K562 (cell line): ENCODE results near the gene TUBB2A. TPM values are rescaled to one million over a fixed set of nuclear protein-coding genes. Genes with fewer than 3 reads are reported as not detected.

Source experiments
- CBFA2T3 ChIP-seq: fragments of 450-650 bp; IDR thresholded peaks from 2 replicates; pipeline ENCODE4 v1.6.1; 2017
- CBX2 ChIP-seq: fragments of 200-600 bp; sonication (generic); IDR thresholded peaks from one replicate; pipeline ENCODE4 v1.6.1; 2012; ENCODE audit warnings: mild to moderate bottlenecking, low read length, inconsistent platforms; ENCODE audit not compliant: insufficient read depth, poor library complexity, severe bottlenecking
- CEBPZ ChIP-seq: fragments of 150-350 bp; IDR thresholded peaks from 2 replicates; pipeline ENCODE4 v1.6.1; 2014; ENCODE audit warnings: low read depth, mild to moderate bottlenecking, low read length, borderline replicate concordance
- GATAD2B ChIP-seq: fragments of 450-650 bp; IDR thresholded peaks from 2 replicates; pipeline ENCODE4 v1.6.1; 2017; ENCODE audit warnings: mild to moderate bottlenecking, borderline replicate concordance
- HBP1 ChIP-seq: fragments of 450-650 bp; formaldehyde crosslinking; IDR thresholded peaks from 2 replicates; pipeline ENCODE4 v1.4.0; 2022; ENCODE audit warnings: missing genetic modification characterization
- KHSRP ChIP-seq: fragments of 450-650 bp; IDR thresholded peaks from 2 replicates; pipeline ENCODE4 v1.6.1; 2017
- MXD1 ChIP-seq: fragments of 250-450 bp; sonication (Bioruptor Pico); IDR thresholded peaks from 2 replicates; pipeline ENCODE4 v1.8.0; 2021; ENCODE audit warnings: borderline replicate concordance, mild to moderate bottlenecking, moderate library complexity; ENCODE audit not compliant: poor library complexity, severe bottlenecking
- NFATC3 ChIP-seq: fragments of 450-650 bp; IDR thresholded peaks from 2 replicates; pipeline ENCODE4 v1.6.1; 2017; ENCODE audit warnings: mild to moderate bottlenecking
- POU5F1 ChIP-seq: fragments of 150-350 bp; IDR thresholded peaks from 2 replicates; pipeline ENCODE4 v1.6.1; 2014; ENCODE audit warnings: borderline replicate concordance, low read length, low read depth, mild to moderate bottlenecking; ENCODE audit not compliant: partially characterized antibody
- SIN3A ChIP-seq, 2 experiments: fragments of 150-350 bp in 1 of 2; IDR thresholded peaks; 2 replicates each; pipeline ENCODE4 v1.6.1; 2011 to 2016; ENCODE audit warnings: borderline replicate concordance in 2 of 2, low read depth in 2 of 2, low read length in 2 of 2, mild to moderate bottlenecking in 2 of 2, moderate library complexity in 2 of 2; ENCODE audit not compliant: control insufficient read depth in 1 of 2
- SMAD1 ChIP-seq: fragments of 150-350 bp; IDR thresholded peaks from 2 replicates; pipeline ENCODE4 v1.6.1; 2014; ENCODE audit warnings: low read length, low read depth; ENCODE audit not compliant: partially characterized antibody
- SMAD2 ChIP-seq: fragments of 150-350 bp; IDR thresholded peaks from 2 replicates; pipeline ENCODE4 v1.6.1; 2014; ENCODE audit warnings: low read depth, mild to moderate bottlenecking, low read length
- SREBF2 ChIP-seq: sonication (generic); formaldehyde crosslinking; IDR thresholded peaks from 2 replicates; pipeline ENCODE4 v1.4.0; 2020; ENCODE audit warnings: mild to moderate bottlenecking, missing genetic modification reagents
- SRF ChIP-seq, 2 experiments: fragments of 250-450, 450-650 bp in 1 of 2; sonication (Bioruptor Pico) in 1 of 2; sonication (generic) in 1 of 2; formaldehyde crosslinking; IDR thresholded peaks; 2 replicates each; pipeline versions ENCODE4 v1.5.0 to v1.5.1; 2020 to 2022; ENCODE audit warnings: mild to moderate bottlenecking in 1 of 2, missing genetic modification reagents in 1 of 2
- TAF9B ChIP-seq: fragments of 450-650 bp; IDR thresholded peaks from 2 replicates; pipeline ENCODE4 v1.6.1; 2018; ENCODE audit warnings: mild to moderate bottlenecking; ENCODE audit not compliant: partially characterized antibody
- ZNF175 ChIP-seq: fragments of 200-800 bp; sonication (Bioruptor generic); IDR thresholded peaks from 2 replicates; pipeline ENCODE4 v1.6.1; 2016; ENCODE audit warnings: low read depth, mild to moderate bottlenecking, missing genetic modification characterization, missing compliant biosample characterization
- ZNF224 ChIP-seq: sonication (generic); formaldehyde crosslinking; IDR thresholded peaks from 2 replicates; pipeline ENCODE4 v1.8.0; 2022; ENCODE audit warnings: mild to moderate bottlenecking, missing genetic modification reagents
- ZNF586 ChIP-seq: fragments of 450-650 bp; formaldehyde crosslinking; conservative IDR thresholded peaks from 2 replicates; pipeline ENCODE4 v1.4.0; 2020; ENCODE audit warnings: mild to moderate bottlenecking, moderate library complexity
- polyA plus RNA-seq, 8 experiments: library from polyadenylated mRNA; depleted of rRNA in 4 of 8; stranded (reverse) in 5 of 8; unstranded in 3 of 8; fragments of >200 nt; fragmentation: Nextera tagmentation in 2 of 8; fragmentation: Illumina TruSeq in 1 of 8; extraction: Ambion mirVana in 2 of 8; extraction: Trizol in 1 of 8; gene quantifications; 2 replicates each; pipeline versions ENCODE4 v1.2.1 to v1.2.3, GENCODE V29; 2011 to 2014; ENCODE audit warnings: inconsistent platforms in 1 of 8, missing spikeins in 1 of 8
- total RNA-seq, 7 experiments: library from RNA; depleted of rRNA in 6 of 7; stranded (reverse); fragments of >200 nt in 6 of 7; fragmentation: Illumina TruSeq in 2 of 7; extraction: Trizol in 2 of 7; gene quantifications; 2 replicates each; pipeline versions ENCODE4 v1.2.1 to v1.2.3, GENCODE V29; 2011 to 2021; ENCODE audit warnings: low replicate concordance in 1 of 7
- TF ChIP-seq, protein P1 (sequence below): sonication (generic); formaldehyde crosslinking; IDR thresholded peaks from 2 replicates; pipeline ENCODE4 v1.8.1; 2023; ENCODE audit warnings: mild to moderate bottlenecking, missing genetic modification reagents, moderate library complexity

TUBB2A gene
- total and polyA plus RNA-seq, 9 of the 15 experiments (the other 6 are each of a cell fraction or from before 2014, with no cell fraction given): 3.6 to 92.1 (median 45.6) TPM

- TF ChIP-seq CEBPZ (no peak), NFATC3 (no peak), CBFA2T3 (peak; percentile 57), POU5F1 (no peak), KHSRP (no peak), TAF9B (peak; percentile 31), SIN3A (IDR thresholded peaks at IDR 0.05; ENCODE audit: borderline replicate concordance in 2 of 2, control insufficient read depth in 1 of 2, low read depth in 2 of 2, low read length in 2 of 2) (peak; percentile 4 to 40; a peak in 2 of 4 replicates), SREBF2 (CRISPR knock-in tag) (0 out of 2 replicates have a peak, but pooled peaks have one; percentile 19), SRF (CRISPR knock-in tag; IDR thresholded peaks at IDR 0.05) (0 out of 4 replicates have a peak, but pooled peaks of 1 of the 2 experiments have one; percentile 32), ZNF175 (no peak), SMAD1 (no peak), CBX2 (no peak), ZNF224 (no peak), GATAD2B (peak; percentile 57; the same call in 1 of the 2 replicates), ZNF586 (CRISPR knock-in tag) (no peak), SMAD2 (no peak), MXD1 (CRISPR knock-in tag) (no peak), HBP1 (CRISPR knock-in tag) (no peak)
- TF ChIP-seq, protein P1, sequence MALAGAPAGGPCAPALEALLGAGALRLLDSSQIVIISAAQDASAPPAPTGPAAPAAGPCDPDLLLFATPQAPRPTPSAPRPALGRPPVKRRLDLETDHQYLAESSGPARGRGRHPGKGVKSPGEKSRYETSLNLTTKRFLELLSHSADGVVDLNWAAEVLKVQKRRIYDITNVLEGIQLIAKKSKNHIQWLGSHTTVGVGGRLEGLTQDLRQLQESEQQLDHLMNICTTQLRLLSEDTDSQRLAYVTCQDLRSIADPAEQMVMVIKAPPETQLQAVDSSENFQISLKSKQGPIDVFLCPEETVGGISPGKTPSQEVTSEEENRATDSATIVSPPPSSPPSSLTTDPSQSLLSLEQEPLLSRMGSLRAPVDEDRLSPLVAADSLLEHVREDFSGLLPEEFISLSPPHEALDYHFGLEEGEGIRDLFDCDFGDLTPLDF (CRISPR knock-in tag): no peak
Measured at GRCh38 chr6:3159805-3160781, 2.7 kb upstream of the TUBB2A start (continued).
